Measurements from ENCODE around the gene PLA2G5. TPM values are rescaled to one million over a fixed set of nuclear protein-coding genes. Genes with fewer than 3 reads are reported as not detected.
A peak's percentile ranks its signal among the peaks of the same experiment; 100 is the strongest.
"Not testable (repeated sequence)": the region's sequence is repeated elsewhere in the genome, so short reads cannot be mapped to it uniquely, and the experiment has no call there.

PLA2G5 gene
- 1 to 10 TPM in 2 of 5 donors, under 1 TPM in 3; 0.26 to 1.3 (median 0.66) TPM for polyA plus RNA-seq (ENCODE audit: insufficient read depth in 1 of 5, insufficient read length in 5 of 5, low replicate concordance in 1 of 5)
- long read RNA-seq, donor 1 = 0 reads
- long read RNA-seq, donor 2 = 0 reads
- long read RNA-seq, donor 3, partial matches to known transcripts = 0 of 1 reads
- long read RNA-seq, donor 3, other reads (novel, unspliced or antisense) = 0 of 1 reads
- long read RNA-seq, donor 4 = 0 reads
- long read RNA-seq, donor 5 = 0 reads
- long read RNA-seq, donor 6 = 0 reads
- long read RNA-seq, donor 7 = 0 reads
- long read RNA-seq, donor 8 = 0 reads

- peak; percentile 29 to 31 for DNase-seq
Measured at GRCh38 chr1:20069874-20070273, at the start of gene PLA2G5. Gene PLA2G5 (plus strand): TSS chr1:20070194. CDS start chr1:20084831, 14,637 bp downstream.

GRCh38 chr1:20028125-20028524 lies 41.9 kb upstream of the PLA2G5 start:
- DNase-seq = no peak

DNA sequence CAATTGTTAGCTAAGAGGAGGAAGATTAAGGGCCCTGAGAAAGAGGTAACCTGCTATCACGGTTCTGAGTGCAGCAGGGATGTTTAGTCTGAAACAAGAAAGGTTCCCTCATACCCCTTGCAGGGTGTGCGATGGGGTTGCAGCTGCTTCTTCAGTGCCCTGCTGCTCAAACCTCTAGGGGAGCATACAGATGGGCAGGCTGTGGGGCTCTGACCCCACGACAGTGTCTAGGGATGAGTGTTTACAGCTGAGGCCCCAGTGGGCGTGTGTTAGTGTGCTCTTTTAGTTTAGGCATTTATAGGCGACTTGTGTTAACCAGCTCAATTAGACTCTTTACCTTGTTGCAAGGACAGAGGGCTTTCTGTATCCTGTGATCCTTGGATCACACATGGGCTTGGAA lies 41.3 kb upstream of the PLA2G5 start:
- no peak for DNase-seq

GRCh38 chr1:20029178-20029912 lies 40.6 kb upstream of the PLA2G5 start:
- no peak for DNase-seq

DNA sequence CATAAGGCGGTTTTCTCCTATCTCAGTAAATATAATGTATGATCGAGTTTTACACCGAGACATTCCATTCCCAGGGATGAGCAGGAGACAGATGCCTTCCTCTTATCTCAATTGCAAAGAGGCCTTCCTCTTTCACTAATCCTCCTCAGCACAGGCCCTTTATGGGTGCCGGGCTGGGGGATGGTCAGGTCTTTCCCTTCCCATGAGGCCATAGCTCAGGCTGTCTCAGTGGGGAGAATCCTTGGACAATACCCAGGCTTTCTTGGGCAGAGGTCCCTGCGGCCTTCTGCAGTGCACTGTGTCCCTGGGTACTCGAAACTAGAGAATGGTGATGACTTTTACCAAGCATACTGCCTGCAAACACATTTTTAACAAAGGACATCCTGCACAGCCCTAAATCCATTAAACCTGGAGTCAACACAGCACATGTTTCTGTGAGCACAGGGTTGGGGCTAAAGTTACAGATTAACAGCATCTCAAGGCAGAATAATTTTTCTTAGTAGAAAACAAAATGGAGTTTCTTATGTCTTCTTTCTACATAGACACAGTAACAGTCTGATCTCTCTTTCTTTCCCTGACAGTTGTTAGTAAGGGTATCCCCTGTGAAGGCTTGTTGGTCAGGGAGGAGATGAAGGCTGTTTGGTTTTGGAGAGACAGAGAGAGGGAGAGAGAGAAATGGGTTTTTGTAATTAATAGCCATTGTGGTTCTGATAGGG lies 39.4 kb upstream of the PLA2G5 start:
- DNase-seq = not testable (repeated sequence)

- DNase-seq = no peak
Measured at GRCh38 chr1:20031161-20031560, 38.8 kb upstream of the PLA2G5 start.

- DNase-seq = no peak
Measured at GRCh38 chr1:20031836-20032235, 38.2 kb upstream of the PLA2G5 start.

GRCh38 chr1:20032425-20032824 lies 37.6 kb upstream of the PLA2G5 start:
- no peak for DNase-seq

DNA sequence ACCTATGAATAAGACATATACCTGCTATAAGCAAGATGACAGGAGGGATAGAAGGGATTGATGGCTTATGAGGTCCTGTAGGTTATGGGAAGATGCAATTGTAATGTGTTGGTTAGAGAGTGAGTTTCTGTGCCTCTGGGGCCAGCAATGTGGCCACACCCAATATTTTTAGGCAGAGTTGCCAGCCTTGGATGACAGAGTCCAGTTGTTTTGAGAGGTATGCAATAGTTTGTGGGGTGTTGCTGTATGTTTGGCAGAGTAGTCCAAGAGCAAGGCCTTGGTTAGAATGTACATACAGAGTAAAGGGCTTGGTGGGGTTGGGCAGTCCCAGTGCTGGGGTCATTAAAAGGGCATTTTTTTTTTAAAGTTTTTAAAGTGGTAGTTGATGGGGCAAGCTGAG lies 36.6 kb upstream of the PLA2G5 start:
- no peak for DNase-seq

- no peak for DNase-seq
Measured at GRCh38 chr1:20035114-20035513, 34.9 kb upstream of the PLA2G5 start.

GRCh38 chr1:20037877-20038276 lies 32.1 kb upstream of the PLA2G5 start:
- DNase-seq = no peak

- DNase-seq = no peak
Measured at GRCh38 chr1:20047096-20047495, 22.9 kb upstream of the PLA2G5 start.

- no peak for DNase-seq
Measured at GRCh38 chr1:20048563-20048962, 21.4 kb upstream of the PLA2G5 start.

GRCh38 chr1:20049056-20049798 lies 20.8 kb upstream of the PLA2G5 start:
- not testable (repeated sequence) for DNase-seq

GRCh38 chr1:20051218-20051829 lies 18.7 kb upstream of the PLA2G5 start:
- DNase-seq = no peak

GRCh38 chr1:20052386-20052785 lies 17.6 kb upstream of the PLA2G5 start:
- DNase-seq = no peak

GRCh38 chr1:20057886-20058420 lies 12.0 kb upstream of the PLA2G5 start:
- no peak for DNase-seq

- no peak for DNase-seq
Measured at GRCh38 chr1:20058531-20058930, 11.5 kb upstream of the PLA2G5 start.

DNA sequence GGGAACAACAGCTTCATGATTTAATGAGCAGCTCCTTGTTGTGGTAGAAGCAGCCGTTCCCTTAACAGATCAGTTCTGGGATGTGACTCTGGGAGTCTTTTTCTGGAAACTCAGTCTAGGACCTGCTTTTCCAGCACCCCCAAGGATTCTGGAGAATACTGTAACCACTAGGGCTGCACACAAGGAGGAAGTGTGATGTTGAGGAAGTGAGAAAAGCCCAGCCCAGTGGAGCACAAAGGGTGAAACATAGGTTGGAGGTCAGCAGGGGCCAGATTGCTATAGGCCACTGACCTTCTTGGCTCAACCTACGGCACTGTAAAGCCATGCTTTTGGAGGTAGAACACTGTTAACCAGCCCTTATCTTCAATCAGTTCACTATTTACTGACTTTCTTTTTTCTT lies 10.1 kb upstream of the PLA2G5 start:
- DNase-seq = no peak

- DNase-seq = not testable (repeated sequence)
Measured at GRCh38 chr1:20060791-20061190, 9.2 kb upstream of the PLA2G5 start.

DNA sequence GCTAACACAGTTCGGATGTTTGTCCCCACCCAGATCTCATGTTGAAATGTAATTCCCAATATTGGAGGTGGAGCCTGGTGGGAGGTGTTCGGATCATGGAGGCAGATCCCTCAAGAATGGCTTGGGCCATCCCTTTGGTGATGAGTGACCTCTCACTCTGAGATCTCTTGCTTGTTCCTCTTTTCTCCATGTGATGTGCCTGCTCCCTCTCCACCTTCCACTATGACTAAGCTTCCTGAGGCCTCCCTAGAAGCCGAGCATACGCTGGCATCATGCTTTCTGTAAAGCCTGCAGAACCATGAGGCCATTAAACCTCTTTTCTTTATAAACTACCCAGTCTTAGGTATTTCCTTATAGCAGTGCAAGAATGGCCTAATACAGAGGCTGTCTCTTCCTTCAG lies 8.1 kb upstream of the PLA2G5 start:
- no peak for DNase-seq

All from right lung (tissue), 10 donors.